H7 (cell line): ENCODE data around the gene CDK15. TPM values are rescaled to one million over a fixed set of nuclear protein-coding genes. Genes with fewer than 3 reads are reported as not detected.
A peak's percentile ranks its signal among the peaks of the same experiment; 100 is the strongest.
"Not testable (repeated sequence)": the region's sequence is repeated elsewhere in the genome, so short reads cannot be mapped to it uniquely, and the experiment has no call there.

Experiments
- DNase-seq: peaks from one replicate; pipeline ENCODE4 v3.0.0; 2012
- H3K27me3 ChIP-seq: 2 replicates; pipeline ENCODE4 v1.6.0; 2011; ENCODE audit warnings: mild to moderate bottlenecking, low read length; ENCODE audit not compliant: control insufficient read depth, insufficient read depth
- H3K36me3 ChIP-seq: replicated peaks from 2 replicates; pipeline ENCODE4 v1.5.1; 2011; ENCODE audit warnings: low read length; ENCODE audit not compliant: control insufficient read depth, insufficient read depth
- H3K4me3 ChIP-seq: 2 replicates; pipeline ENCODE4 v1.5.1; 2011; ENCODE audit warnings: low read depth, mild to moderate bottlenecking, control low read depth, low read length, moderate library complexity; ENCODE audit not compliant: insufficient read depth
- total RNA-seq: library from RNA; depleted of rRNA; stranded (reverse); fragments of >200 nt; shearing (Covaris generic); gene quantifications from 2 replicates; pipeline ENCODE4 v1.2.3, GENCODE V29; 2014

Gene CDK15
- total RNA-seq, 1 experiment from 2014 or later = not detected

DNA sequence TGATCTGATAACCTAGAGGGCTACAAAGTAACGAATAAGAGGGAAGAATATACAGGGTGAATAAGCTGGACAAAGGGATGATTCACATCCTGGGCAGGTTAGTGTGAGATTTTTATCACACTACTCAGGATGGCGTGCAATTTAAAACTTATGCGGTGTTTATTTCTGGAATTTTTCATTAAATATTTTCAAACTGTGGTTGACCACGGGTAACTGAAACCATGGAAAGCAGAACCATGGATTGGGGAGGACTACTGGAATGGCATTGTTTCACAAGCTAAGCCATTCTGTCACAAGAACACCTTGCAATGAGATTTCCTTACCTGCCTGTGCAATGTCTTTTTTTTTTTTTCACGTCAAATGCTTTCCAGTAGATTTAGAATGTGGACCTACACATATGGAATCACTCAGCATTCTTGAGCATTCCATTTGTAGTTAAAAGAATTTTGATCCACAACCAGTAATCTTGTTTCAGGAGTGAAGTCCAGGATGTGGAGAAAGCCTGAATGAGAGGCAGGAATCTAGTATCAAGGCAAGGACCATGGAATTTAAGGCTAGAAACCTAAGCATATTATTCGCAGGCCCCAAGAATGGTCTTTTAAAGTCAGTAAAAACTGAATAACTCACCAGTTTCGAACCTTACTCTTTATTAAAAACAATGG is 8.0 kb upstream of the CDK15 start:
- H3K36me3 ChIP-seq = no peaks in the 10 kb centered on the region
- DNase-seq = no peak
- no peaks in the 10 kb centered on the region for H3K27me3 ChIP-seq
- no peak overlapping the region for H3K4me3 ChIP-seq

DNA sequence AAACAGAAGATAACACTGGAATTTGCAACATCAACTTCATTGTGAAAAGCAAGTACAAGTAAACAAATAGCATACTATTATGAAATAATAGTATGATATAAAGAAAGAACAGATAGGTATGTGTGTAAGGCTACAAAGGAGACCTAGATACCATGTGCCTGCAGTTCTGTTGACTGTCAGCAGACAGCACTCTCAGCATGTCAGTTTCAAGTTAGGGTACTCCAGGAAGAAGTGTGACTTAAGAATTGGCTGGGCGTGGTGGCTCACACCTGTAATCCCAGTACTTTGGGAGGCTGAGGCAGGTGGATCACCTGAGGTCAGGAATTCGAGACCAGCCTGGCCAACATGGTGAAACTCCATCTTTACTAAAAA is 7.4 kb upstream of the CDK15 start:
- peak; percentile 30 for DNase-seq
- H3K36me3 ChIP-seq, H3K27me3 ChIP-seq, H3K4me3 ChIP-seq: not testable (repeated sequence)

DNA sequence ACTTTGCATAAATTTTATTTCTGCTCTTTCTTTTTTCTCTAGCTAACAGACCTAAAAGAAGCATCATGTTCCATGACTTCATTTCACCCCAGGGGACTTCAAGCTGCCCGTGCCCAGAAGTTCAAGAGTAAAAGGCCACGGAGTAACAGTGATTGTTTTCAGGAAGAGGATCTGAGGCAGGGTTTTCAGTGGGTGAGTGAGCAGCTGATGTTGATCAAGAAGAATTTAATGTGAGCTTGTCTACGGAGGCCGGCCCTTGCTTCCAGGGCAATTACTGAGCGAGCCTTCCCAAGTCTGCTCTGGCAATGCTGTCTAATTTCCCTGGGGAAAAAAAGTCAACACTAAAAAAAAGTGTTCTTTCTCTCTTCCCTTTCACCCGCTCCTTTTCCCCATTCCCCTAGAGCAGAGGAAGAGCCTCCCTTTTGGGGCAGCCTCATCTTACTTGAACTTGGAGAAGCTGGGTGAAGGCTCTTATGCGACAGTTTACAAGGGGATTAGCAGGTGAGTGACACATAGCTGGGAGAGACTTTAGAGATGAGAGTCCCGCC is 1.2 kb downstream of the CDK15 start:
- Histone ChIP-seq H3K36me3 (no peaks in the 10 kb centered on the region), H3K27me3 (no peaks in the 10 kb centered on the region), H3K4me3 (no peak overlapping the region)
- peak; percentile 15 for DNase-seq

DNA sequence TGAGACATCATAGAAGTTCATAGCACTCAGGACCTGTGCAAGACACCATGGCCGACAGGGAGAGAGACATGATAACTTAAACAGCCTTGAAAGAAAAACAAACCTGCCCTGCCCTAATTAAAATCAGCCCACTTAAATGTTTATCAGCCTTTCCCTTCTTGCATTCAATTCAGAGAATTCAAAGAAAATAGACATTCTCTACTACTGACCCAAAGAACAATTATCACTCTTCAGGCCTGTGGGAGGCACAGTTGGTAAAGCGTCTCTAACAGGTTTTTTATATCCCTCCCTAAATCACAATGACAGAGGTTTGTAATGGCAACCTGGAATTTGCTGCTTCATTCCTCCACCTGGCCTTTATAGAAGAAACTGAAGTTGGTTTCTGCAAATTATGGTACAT is 1.7 kb downstream of the CDK15 start:
- Histone ChIP-seq H3K4me3 (no peak overlapping the region), H3K36me3 (no peaks in the 10 kb centered on the region), H3K27me3 (no peaks in the 10 kb centered on the region)
- peak; percentile 31 for DNase-seq

DNA sequence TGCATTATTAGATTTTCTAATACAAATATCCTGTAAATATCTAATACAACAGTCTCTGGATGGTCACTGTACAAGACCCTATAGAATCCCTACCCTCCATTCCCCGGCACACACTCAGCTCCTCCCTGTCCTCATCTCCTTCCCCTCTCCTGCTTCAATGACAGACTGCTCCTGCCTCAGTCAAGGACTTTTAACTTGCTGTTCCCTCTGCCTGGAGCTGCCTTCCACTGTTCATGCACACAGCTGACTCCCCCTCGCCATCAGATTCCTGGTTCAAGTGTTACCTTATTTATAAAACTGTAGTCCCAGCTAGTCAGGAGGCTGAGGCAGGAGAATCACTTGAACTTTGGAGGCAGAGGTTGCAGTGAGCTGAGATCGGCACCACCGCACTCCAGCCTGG is 3.3 kb downstream of the CDK15 start:
- Histone ChIP-seq H3K36me3 (no peaks in the 10 kb centered on the region), H3K4me3 (no peak overlapping the region), H3K27me3 (no peaks in the 10 kb centered on the region)
- DNase-seq = no peak

DNA sequence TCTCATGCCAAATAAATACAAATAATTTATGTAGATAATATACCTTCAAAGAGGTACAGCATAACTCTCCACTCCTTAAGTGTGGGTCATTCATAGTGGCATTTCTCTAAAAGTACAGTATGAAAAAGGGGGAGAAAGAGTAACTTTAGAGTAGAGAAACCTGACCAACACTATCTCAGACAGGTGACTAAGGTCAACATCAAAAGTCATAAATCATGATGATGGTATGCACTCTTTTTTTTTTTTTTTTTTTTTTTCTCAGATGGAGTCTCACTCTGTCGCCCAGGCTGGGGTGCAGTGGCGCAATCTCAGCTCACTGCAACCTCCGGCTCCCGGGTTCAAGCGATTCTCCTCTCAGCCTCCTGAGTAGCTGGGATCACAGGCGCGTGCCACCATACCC is 4.3 kb downstream of the CDK15 start:
- not testable (repeated sequence) for H3K27me3 ChIP-seq, DNase-seq, H3K4me3 ChIP-seq, H3K36me3 ChIP-seq

DNA sequence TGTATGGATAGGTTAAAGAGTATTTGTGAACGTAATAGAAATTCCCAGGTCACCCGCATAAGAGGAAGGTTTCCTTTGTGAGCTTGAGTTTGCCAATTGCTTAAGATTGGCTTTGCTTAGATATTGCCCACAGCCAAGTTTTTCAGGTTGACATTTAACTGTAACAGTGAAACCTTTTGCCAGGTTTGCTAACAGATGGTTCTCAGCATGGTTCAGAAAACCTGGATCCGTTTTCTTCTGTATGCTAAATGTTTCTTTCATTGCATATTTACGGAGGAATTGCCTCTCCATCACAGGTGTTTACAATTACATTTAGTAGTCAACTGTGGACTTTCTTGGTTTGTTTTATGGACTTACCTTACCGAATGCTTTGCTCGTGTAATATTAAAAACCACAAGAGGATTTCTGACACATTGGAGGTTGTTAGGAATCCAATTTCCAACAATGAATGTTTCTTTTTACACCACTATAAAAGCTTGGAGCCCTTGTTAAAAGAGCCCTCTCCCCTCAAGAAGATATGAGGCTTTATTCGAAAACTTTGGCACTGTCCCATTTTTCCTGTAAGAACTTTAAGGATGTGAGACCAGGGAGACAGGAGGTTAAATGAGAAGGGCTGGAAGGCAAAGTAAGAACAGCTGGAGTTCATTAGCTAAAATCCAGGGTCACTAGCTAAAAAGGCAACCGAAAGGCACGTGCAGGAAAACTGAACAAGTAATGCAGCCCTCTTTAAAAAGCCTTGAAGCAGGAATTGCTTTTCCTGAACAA is 7.8 kb downstream of the CDK15 start:
- DNase-seq = no peak
- Histone ChIP-seq H3K36me3 (no peaks in the 10 kb centered on the region), H3K4me3 (no peak overlapping the region), H3K27me3 (no peaks in the 10 kb centered on the region)

DNA sequence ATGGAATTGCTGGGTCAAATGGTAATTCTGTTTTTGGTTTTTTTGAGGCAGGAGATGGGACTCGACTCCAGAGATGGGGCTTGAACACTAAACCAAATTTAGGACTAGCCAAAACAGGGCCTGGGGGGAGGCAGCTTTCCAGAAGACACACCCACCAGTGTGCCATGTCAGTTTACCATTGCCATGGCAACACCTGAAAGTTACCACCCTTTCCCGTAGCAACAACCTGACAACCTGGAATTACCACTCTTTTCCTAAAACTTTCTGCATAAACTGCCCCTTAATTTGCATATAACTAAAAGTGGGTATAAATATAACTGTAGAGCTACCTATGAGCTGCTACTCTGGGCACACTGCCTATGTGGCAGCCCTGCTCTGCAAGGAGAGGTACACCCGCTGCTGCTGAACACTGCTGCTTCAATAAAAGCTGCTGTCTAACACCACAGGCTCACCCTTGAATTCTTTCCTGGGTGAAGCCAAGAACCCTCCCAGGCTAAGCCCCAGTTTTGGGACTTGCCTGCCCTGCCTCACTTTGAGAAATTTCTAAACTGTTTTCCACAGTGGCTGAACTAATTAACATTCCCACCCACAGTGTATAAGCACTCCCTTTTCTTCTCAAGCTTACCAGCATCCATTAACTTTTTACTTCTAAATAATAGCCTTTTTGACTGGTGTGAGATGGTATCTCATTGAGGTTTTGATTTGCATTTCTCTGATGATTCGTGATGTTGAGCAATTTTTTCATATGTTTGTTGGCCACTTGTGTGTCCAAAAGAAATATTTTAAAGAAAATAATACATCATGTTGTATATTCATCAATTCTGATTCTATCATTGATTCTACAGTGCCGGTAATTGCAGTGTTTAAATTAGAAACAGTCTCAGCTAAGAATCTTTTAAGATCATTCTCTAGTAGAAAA is 10.6 kb downstream of the CDK15 start:
- no peak for DNase-seq
- Histone ChIP-seq H3K27me3 (no peaks in the 10 kb centered on the region), H3K4me3 (no peak overlapping the region), H3K36me3 (no peaks in the 10 kb centered on the region)

DNA sequence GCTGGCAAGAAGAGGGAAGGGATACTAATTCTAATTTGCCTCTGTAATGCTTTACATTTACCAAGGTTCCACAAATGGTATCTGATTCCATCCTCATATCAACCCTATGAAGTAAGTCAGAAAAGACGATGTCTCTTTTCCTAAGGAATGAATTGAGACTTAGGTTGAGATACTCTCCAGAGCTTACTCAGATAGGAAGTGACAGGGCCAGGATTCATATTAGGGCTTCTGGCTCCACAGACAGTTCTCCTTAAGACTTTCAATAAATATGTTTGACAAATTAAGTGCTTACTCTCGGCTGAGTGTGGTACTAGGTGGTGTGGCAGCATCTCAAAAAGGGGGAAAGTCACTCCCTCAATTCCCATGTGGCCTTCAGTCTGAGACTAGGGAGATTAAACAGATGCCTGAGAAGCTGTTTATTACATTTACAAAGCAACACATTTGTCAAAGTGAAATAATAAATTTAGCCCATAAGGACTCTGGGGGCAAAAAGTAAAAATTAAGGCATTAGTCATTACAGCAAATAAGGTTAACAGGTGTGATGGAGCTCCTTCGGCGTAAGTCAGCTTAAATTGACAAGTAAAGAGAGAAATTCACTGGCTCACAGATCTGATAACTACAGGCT is 14.2 kb downstream of the CDK15 start:
- H3K4me3 ChIP-seq = no peak overlapping the region
- no peak for DNase-seq
- H3K36me3 ChIP-seq = no peaks in the 10 kb centered on the region
- no peaks in the 10 kb centered on the region for H3K27me3 ChIP-seq

DNA sequence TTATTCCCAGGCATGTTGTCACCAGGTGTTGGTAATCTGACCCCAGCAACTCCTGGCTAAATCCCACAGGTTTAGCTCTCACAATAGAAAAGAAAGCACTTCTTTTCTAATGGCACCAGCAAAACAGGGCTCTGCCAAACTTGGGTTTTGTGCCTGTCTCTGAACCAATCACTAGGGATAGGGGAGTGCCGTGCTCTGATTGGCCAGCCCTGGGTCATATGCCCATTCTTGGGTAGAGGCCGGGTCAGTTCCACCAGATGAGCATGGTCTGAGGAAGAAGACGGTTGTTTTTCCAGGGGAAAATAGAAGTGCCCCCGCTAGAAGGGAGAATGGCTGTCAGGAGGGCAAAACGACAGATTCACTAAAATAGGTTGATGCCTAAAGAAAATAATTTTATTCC is 14.7 kb downstream of the CDK15 start:
- H3K4me3 ChIP-seq = no peak overlapping the region
- H3K36me3 ChIP-seq = no peaks in the 10 kb centered on the region
- peak; percentile 24 for DNase-seq
- H3K27me3 ChIP-seq = no peaks in the 10 kb centered on the region

DNA sequence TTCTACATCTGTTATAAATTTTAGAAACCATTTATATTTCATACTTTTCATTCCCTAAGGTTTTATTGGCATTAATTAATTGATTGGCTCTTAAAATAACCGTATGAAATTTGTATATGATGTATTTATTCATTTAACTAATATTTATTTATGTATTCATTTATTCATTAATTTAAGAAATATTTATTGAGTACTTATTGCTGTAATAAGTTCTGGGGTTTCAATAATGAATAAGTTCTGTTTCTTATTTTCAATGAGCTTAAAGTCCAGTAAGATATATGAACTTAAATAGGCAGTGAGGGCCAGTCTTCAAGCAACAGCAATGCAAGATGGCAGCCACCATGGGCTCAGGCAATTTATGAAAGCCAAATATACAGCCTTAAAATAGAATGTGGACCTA is 17.9 kb downstream of the CDK15 start:
- Histone ChIP-seq H3K27me3 (no peaks in the 10 kb centered on the region), H3K4me3 (no peak overlapping the region), H3K36me3 (no peaks in the 10 kb centered on the region)
- no peak for DNase-seq

DNA sequence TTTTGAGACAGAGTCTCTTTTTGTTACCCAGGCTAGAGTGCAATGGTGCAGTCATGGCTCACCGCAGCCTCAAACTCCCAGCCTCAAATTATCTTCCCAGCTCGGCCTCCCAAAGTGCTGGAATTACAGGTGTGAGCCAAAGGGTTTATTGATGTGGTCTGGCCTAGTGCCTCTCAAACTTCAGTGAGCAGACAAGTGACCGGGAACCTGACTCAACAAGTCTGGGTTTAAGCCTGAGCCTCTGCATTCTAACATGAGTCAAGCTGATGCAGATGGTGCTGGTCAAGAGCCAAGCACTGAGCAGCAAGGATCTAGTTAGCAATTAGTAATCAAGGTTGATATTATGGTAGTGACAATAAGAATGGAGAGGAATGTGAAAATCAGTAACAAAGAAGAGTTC is 21.3 kb downstream of the CDK15 start:
- no peak for DNase-seq
- Histone ChIP-seq H3K36me3 (no peaks in the 10 kb centered on the region), H3K4me3 (no peak overlapping the region), H3K27me3 (no peaks in the 10 kb centered on the region)

DNA sequence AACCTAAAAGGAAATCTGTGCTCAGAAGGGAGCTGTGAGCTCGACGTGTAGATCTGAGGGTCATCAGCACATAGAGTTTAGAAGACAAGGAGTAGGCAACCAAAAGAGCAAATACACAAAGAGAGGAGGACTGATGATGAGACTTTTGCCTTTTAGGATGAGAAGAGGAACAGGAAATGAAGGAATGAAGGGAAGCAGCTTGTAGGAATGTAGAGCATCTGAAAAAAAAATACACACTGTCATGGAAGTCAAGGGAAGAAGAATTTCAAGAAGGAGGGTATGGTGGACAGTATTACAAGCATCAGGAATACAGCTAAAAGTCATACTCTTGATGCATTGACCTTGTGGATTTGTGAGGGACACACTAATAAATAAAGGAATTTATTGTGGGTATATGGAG is 21.9 kb downstream of the CDK15 start:
- no peaks in the 10 kb centered on the region for H3K36me3 ChIP-seq
- no peaks in the 10 kb centered on the region for H3K27me3 ChIP-seq
- no peak overlapping the region for H3K4me3 ChIP-seq
- DNase-seq = no peak

DNA sequence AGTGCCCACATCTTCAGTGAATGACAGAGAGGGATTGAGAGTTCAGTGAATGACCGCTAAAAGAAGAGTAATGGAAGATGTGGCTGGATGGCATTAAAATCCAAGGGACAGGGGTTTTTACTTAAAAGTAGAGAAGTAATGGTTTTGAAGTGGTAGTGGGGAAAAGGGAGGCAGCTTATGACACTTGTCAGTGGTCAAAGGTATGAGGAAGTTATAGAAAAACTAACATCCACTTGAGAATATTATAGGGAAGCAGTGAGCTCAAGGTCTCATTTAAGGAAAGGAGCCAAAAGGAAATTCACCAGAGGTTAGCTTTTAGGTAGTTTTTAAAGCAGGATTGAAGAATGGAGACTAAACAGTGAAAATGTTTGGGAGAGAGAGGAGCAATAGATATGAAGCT is 24.3 kb downstream of the CDK15 start:
- Histone ChIP-seq H3K4me3 (no peak overlapping the region), H3K36me3 (no peaks in the 10 kb centered on the region), H3K27me3 (no peaks in the 10 kb centered on the region)
- no peak for DNase-seq
